Measurements from ENCODE around the gene PGRMC1. TPM values are rescaled to one million over a fixed set of nuclear protein-coding genes. Genes with fewer than 3 reads are reported as not detected.

PGRMC1 gene
- total RNA-seq: 100 to 1,000 TPM; 114 to 152 (median 139) TPM

- Histone ChIP-seq H3K4me3 (peak within 1 kb of the TSS; percentile 78 to 99), H3K27me3 (no peaks in the 10 kb centered on the region), H3K4me1 (peaks cover 0 to 26% (median 0%) of the 10 kb centered on the region in 3 donors), H3K36me3 (no peaks in the 10 kb centered on the region), H3K9me3 (no peaks in the 10 kb centered on the region), H3K27ac (peak within 1 kb of the TSS; percentile 73 to 92 (median 88))
- TF ChIP-seq POLR2AphosphoS5 (IDR thresholded peaks at IDR 0.05): peak; percentile 96
- peak; percentile 85 to 90 for TF ChIP-seq POLR2A (IDR thresholded peaks at IDR 0.05)
- TF ChIP-seq, protein P1, sequence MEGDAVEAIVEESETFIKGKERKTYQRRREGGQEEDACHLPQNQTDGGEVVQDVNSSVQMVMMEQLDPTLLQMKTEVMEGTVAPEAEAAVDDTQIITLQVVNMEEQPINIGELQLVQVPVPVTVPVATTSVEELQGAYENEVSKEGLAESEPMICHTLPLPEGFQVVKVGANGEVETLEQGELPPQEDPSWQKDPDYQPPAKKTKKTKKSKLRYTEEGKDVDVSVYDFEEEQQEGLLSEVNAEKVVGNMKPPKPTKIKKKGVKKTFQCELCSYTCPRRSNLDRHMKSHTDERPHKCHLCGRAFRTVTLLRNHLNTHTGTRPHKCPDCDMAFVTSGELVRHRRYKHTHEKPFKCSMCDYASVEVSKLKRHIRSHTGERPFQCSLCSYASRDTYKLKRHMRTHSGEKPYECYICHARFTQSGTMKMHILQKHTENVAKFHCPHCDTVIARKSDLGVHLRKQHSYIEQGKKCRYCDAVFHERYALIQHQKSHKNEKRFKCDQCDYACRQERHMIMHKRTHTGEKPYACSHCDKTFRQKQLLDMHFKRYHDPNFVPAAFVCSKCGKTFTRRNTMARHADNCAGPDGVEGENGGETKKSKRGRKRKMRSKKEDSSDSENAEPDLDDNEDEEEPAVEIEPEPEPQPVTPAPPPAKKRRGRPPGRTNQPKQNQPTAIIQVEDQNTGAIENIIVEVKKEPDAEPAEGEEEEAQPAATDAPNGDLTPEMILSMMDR (IDR thresholded peaks at IDR 0.05): no peak
- TF ChIP-seq EP300 (IDR thresholded peaks at IDR 0.05): no peak
- WGBS, 2 donors (ENCODE audit: low coverage in 1 of 2): 0 to 23% methylated on average over 2 to 7 of the region's 82 CpGs
- ATAC-seq: peak; percentile 92
These were observed at the start of gene PGRMC1 for GRCh38 chrX:119235872-119236622. Gene PGRMC1 (plus strand): TSS chrX:119236285. CDS start chrX:119236364, 79 bp downstream.

- Histone ChIP-seq H3K9me3 (no peaks in the 10 kb centered on the region), H3K27me3 (no peaks in the 10 kb centered on the region)
- 17 to 52% methylated on average over 1 to 2 of the region's 8 CpGs for WGBS, 2 donors (ENCODE audit: low coverage in 1 of 2)
These were observed 49.3 kb upstream of the PGRMC1 start for GRCh38 chrX:119186763-119187162.

GRCh38 chrX:119187298-119187697 is 48.8 kb upstream of the PGRMC1 start:
- TF ChIP-seq POLR2AphosphoS5 (IDR thresholded peaks at IDR 0.05): no peak
- no peak for TF ChIP-seq POLR2A (IDR thresholded peaks at IDR 0.05)
- TF ChIP-seq, protein P1 (IDR thresholded peaks at IDR 0.05): no peak
- no peak for TF ChIP-seq EP300 (IDR thresholded peaks at IDR 0.05)
- Histone ChIP-seq H3K9me3 (no peaks in the 10 kb centered on the region), H3K27ac (no peak overlapping the region), H3K36me3 (no peaks in the 10 kb centered on the region), H3K4me1 (no peaks in the 10 kb centered on the region), H3K27me3 (no peaks in the 10 kb centered on the region), H3K4me3 (no peak overlapping the region)
- no peak for ATAC-seq
- WGBS, 2 donors (ENCODE audit: low coverage in 1 of 2): 83% methylated on average over 3 of the region's 4 CpGs; no CpG with 5 or more reads in 1 of the 2 donors

More at GRCh38 chrX:119186763-119187162, 49.3 kb upstream of the PGRMC1 start:
- TF ChIP-seq POLR2AphosphoS5 (IDR thresholded peaks at IDR 0.05) (no peak), POLR2A (IDR thresholded peaks at IDR 0.05) (no peak), EP300 (IDR thresholded peaks at IDR 0.05) (no peak)
- TF ChIP-seq, protein P1 (IDR thresholded peaks at IDR 0.05): no peak
- no peak for ATAC-seq
- Histone ChIP-seq H3K4me3 (no peak overlapping the region), H3K36me3 (no peaks in the 10 kb centered on the region), H3K4me1 (no peaks in the 10 kb centered on the region), H3K27ac (no peak overlapping the region)

DNA sequence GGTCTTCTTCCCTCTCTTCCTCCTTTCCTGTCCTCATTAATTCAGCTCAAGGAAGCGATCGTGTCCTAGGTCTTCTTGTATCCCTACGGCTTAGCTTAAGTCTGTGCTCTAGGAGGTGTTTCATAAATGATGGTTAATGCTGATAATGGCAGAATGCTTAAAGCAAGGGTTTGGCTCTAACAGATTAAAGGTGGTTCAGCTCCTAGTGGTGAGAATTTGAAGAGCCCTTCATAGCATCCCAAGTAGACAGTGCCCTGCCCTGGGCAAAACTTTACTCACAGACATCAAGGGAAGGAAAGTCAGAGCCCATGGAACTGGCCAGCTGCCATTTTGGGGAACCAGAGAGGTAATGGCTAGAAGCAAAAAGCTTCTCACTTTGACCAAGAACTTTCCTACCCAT is 47.0 kb upstream of the PGRMC1 start:
- no peaks in the 10 kb centered on the region for H3K27me3 ChIP-seq
- 73 to 100% methylated on average over 3 of the region's 3 CpGs for WGBS, 2 donors (ENCODE audit: low coverage in 1 of 2)
- H3K36me3 ChIP-seq: no peaks in the 10 kb centered on the region
- no peak overlapping the region for H3K4me3 ChIP-seq
- peak overlapping the region in 1 of 4 donors; percentile 74 for H3K27ac ChIP-seq
- ATAC-seq: no peak
- H3K4me1 ChIP-seq: no peaks in the 10 kb centered on the region
- TF ChIP-seq POLR2AphosphoS5 (IDR thresholded peaks at IDR 0.05) (no peak), EP300 (IDR thresholded peaks at IDR 0.05) (no peak), POLR2A (IDR thresholded peaks at IDR 0.05) (no peak)
- TF ChIP-seq, protein P1 (IDR thresholded peaks at IDR 0.05): no peak
- H3K9me3 ChIP-seq: no peaks in the 10 kb centered on the region

- Histone ChIP-seq H3K4me3 (peak overlapping the region in 1 of 2 donors; percentile 14), H3K27ac (peak overlapping the region in 3 of 4 donors; percentile 59 to 74 (median 60))
- TF ChIP-seq EP300 (IDR thresholded peaks at IDR 0.05) (no peak), POLR2A (IDR thresholded peaks at IDR 0.05) (no peak), POLR2AphosphoS5 (IDR thresholded peaks at IDR 0.05) (no peak)
- TF ChIP-seq, protein P1 (IDR thresholded peaks at IDR 0.05): no peak
These were observed 46.5 kb upstream of the PGRMC1 start for GRCh38 chrX:119189595-119189994.

More at GRCh38 chrX:119189595-119189994, 46.5 kb upstream of the PGRMC1 start:
- H3K9me3 ChIP-seq: no peaks in the 10 kb centered on the region
- H3K4me1 ChIP-seq: no peaks in the 10 kb centered on the region
- ATAC-seq: peak; percentile 66
- H3K27me3 ChIP-seq: no peaks in the 10 kb centered on the region
- WGBS, 2 donors (ENCODE audit: low coverage in 1 of 2): 61% methylated on average over 3 of the region's 4 CpGs; no CpG with 5 or more reads in 1 of the 2 donors
- H3K36me3 ChIP-seq: no peaks in the 10 kb centered on the region
